Activated effector memory CD4-positive, alpha-beta T cell treated with anti-CD3 and anti-CD28 coated beads, Interleukin-2, amount 50 U/mL, for 16 hours (primary cell): Measurements from ENCODE around the gene LPCAT3.
A peak's percentile ranks its signal among the peaks of the same experiment; 100 is the strongest.

Experiments
- DNase-seq: peaks from one replicate; pipeline ENCODE4 v3.0.0-alpha.2; 2020

The LPCAT3 gene

GRCh38 chr12:6998715-6999451 lies 19.4 kb downstream of the LPCAT3 start:
- no peak for DNase-seq

- DNase-seq = no peak
Observed at GRCh38 chr12:6996040-6996441, 22.2 kb downstream of the LPCAT3 start.

GRCh38 chr12:6987956-6988553 lies 30.2 kb downstream of the LPCAT3 start:
- DNase-seq = no peak

GRCh38 chr12:6982532-6982931 lies 35.7 kb downstream of the LPCAT3 start:
- DNase-seq = no peak

GRCh38 chr12:6981152-6982052 lies 36.9 kb downstream of the LPCAT3 start:
- no peak for DNase-seq

GRCh38 chr12:6980740-6981139 lies 37.5 kb downstream of the LPCAT3 start:
- no peak for DNase-seq

GRCh38 chr12:6980075-6980474 lies 38.2 kb downstream of the LPCAT3 start:
- no peak for DNase-seq

- peak; percentile 42 for DNase-seq
Observed at GRCh38 chr12:6979453-6979852, 38.8 kb downstream of the LPCAT3 start.

GRCh38 chr12:6979021-6979420 lies 39.3 kb downstream of the LPCAT3 start:
- peak; percentile 39 for DNase-seq

GRCh38 chr12:6978611-6979011 lies 39.7 kb downstream of the LPCAT3 start:
- DNase-seq = peak; percentile 36

GRCh38 chr12:6978188-6978587 lies 40.1 kb downstream of the LPCAT3 start:
- peak; percentile 38 for DNase-seq

GRCh38 chr12:6977653-6978052 lies 40.6 kb downstream of the LPCAT3 start:
- DNase-seq = peak; percentile 55

GRCh38 chr12:6975297-6976032 lies 42.8 kb downstream of the LPCAT3 start:
- no peak for DNase-seq

GRCh38 chr12:6974180-6974579 lies 44.1 kb downstream of the LPCAT3 start:
- no peak for DNase-seq

- DNase-seq = no peak
Observed at GRCh38 chr12:6970096-6970527, 48.2 kb downstream of the LPCAT3 start.

- DNase-seq = no peak
Observed at GRCh38 chr12:6968426-6968825, 49.9 kb downstream of the LPCAT3 start.

- no peak for DNase-seq
Observed at GRCh38 chr12:6967651-6968100, 50.6 kb downstream of the LPCAT3 start.

GRCh38 chr12:6966351-6966750 lies 51.9 kb downstream of the LPCAT3 start:
- peak; percentile 17 for DNase-seq

GRCh38 chr12:6965714-6966113 lies 52.6 kb downstream of the LPCAT3 start:
- peak; percentile 56 for DNase-seq

- DNase-seq = peak; percentile 95
Observed at GRCh38 chr12:6965026-6965661, 53.1 kb downstream of the LPCAT3 start.

GRCh38 chr12:6964605-6965025 lies 53.7 kb downstream of the LPCAT3 start:
- no peak for DNase-seq

GRCh38 chr12:6963791-6964413 lies 54.4 kb downstream of the LPCAT3 start:
- peak; percentile 63 for DNase-seq
